NCI-H345 treated with DMSO at 0.1 percent for 48 hours (cell line): Measurements from ENCODE around the gene ORAI2.
"Not testable (repeated sequence)": the region's sequence is repeated elsewhere in the genome, so short reads cannot be mapped to it uniquely, and the experiment has no call there.

Experiments used
- DNase-seq: peaks from one replicate; lab custom pipeline; 2025; ENCODE audit not compliant: unreplicated experiment; lab: John Stamatoyannopoulos, UW

ORAI2 gene

GRCh38 chr7:102433219-102434038 lies at the start of gene ORAI2:
ORAI2 (plus strand) TSS chr7:102433575; CDS start chr7:102438957, 5,382 bp downstream.
- peak; percentile 19 for DNase-seq

- no peak for DNase-seq
Observed at GRCh38 chr7:102387064-102387463, 46.3 kb upstream of the ORAI2 start.

- no peak for DNase-seq
Observed at GRCh38 chr7:102389810-102390209, 43.6 kb upstream of the ORAI2 start.

- DNase-seq: peak; percentile 29
Observed at GRCh38 chr7:102390697-102391484, 42.5 kb upstream of the ORAI2 start.

GRCh38 chr7:102392330-102392729 lies 41.0 kb upstream of the ORAI2 start:
- DNase-seq: no peak

- no peak for DNase-seq
Observed at GRCh38 chr7:102393467-102393866, 39.9 kb upstream of the ORAI2 start.

- DNase-seq: no peak
Observed at GRCh38 chr7:102395592-102395872, 37.8 kb upstream of the ORAI2 start.

- DNase-seq: peak; percentile 87
Observed at GRCh38 chr7:102395873-102396709, 37.3 kb upstream of the ORAI2 start, which contains the start of gene PRKRIP1. PRKRIP1 (plus strand) TSS chr7:102396363; CDS start chr7:102396412, 49 bp downstream.

- no peak for DNase-seq
Observed at GRCh38 chr7:102396710-102397019, 36.7 kb upstream of the ORAI2 start.

GRCh38 chr7:102398543-102398942 lies 34.8 kb upstream of the ORAI2 start:
- no peak for DNase-seq

GRCh38 chr7:102400360-102400759 lies 33.0 kb upstream of the ORAI2 start:
- DNase-seq: no peak

GRCh38 chr7:102403563-102403962 lies 29.8 kb upstream of the ORAI2 start:
- DNase-seq: no peak

- peak; percentile 25 for DNase-seq
Observed at GRCh38 chr7:102404005-102404861, 29.1 kb upstream of the ORAI2 start.

GRCh38 chr7:102404862-102405188 lies 28.6 kb upstream of the ORAI2 start:
- DNase-seq: not testable (repeated sequence)

GRCh38 chr7:102407910-102408309 lies 25.5 kb upstream of the ORAI2 start:
- DNase-seq: no peak

- DNase-seq: not testable (repeated sequence)
Observed at GRCh38 chr7:102408530-102408929, 24.8 kb upstream of the ORAI2 start.

- DNase-seq: no peak
Observed at GRCh38 chr7:102409340-102409739, 24.0 kb upstream of the ORAI2 start.

- DNase-seq: no peak
Observed at GRCh38 chr7:102410123-102410522, 23.3 kb upstream of the ORAI2 start.

GRCh38 chr7:102410918-102411317 lies 22.5 kb upstream of the ORAI2 start:
- no peak for DNase-seq

GRCh38 chr7:102412548-102412947 lies 20.8 kb upstream of the ORAI2 start:
- no peak for DNase-seq

GRCh38 chr7:102413091-102413490 lies 20.3 kb upstream of the ORAI2 start:
- no peak for DNase-seq
